HEK293 (cell line): ENCODE data around the gene C6orf89.

Source experiments
- ZNF184 ChIP-seq: fragments of 450-650 bp; IDR thresholded peaks from 2 replicates; pipeline ENCODE4 v1.5.1; 2018; ENCODE audit warnings: missing biosample characterization, mild to moderate bottlenecking, missing genetic modification characterization
- ZNF621 ChIP-seq: fragments of 450-650 bp; formaldehyde crosslinking; IDR thresholded peaks from 2 replicates; pipeline ENCODE4 v1.5.1; 2017; ENCODE audit warnings: missing biosample characterization, missing genetic modification characterization
- TF ChIP-seq, protein P1 (sequence below): fragments of 450-650 bp; formaldehyde crosslinking; IDR thresholded peaks from 2 replicates; pipeline ENCODE4 v1.5.1; 2016; ENCODE audit warnings: missing biosample characterization, missing genetic modification characterization

DNA sequence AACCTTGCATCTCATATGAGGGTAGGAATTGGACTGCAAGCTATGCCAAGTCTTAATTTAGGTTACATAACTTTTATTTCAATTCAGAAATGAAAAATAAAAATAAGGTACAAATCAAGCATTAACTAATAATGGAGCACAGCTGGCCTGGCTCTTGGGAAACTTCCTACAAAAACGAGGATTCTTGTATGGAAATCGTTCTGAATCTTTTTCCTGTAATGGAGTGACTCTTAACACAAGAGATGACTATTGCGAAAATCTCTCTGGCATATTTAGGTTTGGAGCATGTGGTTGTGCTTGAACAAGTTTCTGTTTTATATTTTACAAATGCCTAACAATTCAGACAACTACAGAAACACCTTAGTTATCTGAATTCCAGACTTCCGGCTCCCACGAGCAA lies 34.8 kb downstream of the C6orf89 start:
- no peak for TF ChIP-seq ZNF184 (tag by site-specific recombination)
- TF ChIP-seq, protein P1, sequence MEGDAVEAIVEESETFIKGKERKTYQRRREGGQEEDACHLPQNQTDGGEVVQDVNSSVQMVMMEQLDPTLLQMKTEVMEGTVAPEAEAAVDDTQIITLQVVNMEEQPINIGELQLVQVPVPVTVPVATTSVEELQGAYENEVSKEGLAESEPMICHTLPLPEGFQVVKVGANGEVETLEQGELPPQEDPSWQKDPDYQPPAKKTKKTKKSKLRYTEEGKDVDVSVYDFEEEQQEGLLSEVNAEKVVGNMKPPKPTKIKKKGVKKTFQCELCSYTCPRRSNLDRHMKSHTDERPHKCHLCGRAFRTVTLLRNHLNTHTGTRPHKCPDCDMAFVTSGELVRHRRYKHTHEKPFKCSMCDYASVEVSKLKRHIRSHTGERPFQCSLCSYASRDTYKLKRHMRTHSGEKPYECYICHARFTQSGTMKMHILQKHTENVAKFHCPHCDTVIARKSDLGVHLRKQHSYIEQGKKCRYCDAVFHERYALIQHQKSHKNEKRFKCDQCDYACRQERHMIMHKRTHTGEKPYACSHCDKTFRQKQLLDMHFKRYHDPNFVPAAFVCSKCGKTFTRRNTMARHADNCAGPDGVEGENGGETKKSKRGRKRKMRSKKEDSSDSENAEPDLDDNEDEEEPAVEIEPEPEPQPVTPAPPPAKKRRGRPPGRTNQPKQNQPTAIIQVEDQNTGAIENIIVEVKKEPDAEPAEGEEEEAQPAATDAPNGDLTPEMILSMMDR: no peak
- no peak for TF ChIP-seq ZNF621 (tag by site-specific recombination)
